Mesendoderm (in vitro differentiated cells): Measurements from ENCODE around the gene CADPS2.

Source experiments
- DNase-seq: peaks from one replicate; pipeline ENCODE4 v3.0.0; 2013
- H2AK5ac ChIP-seq: 2 replicates; pipeline ENCODE4 v1.6.1; 2013; ENCODE audit warnings: low read length, inconsistent platforms
- H2BK120ac ChIP-seq: 2 replicates; pipeline ENCODE4 v1.6.1; 2013; ENCODE audit warnings: low read depth, mild to moderate bottlenecking, low read length, moderate library complexity, mixed read lengths
- H2BK15ac ChIP-seq: replicated peaks from 2 replicates; pipeline ENCODE4 v1.6.1; 2013; ENCODE audit warnings: low read depth, mild to moderate bottlenecking, moderate library complexity
- H2BK5ac ChIP-seq: 2 replicates; pipeline ENCODE4 v1.6.1; 2013; ENCODE audit warnings: low read length, inconsistent platforms
- H3K18ac ChIP-seq: 2 replicates; pipeline ENCODE4 v1.6.1; 2013; ENCODE audit warnings: mild to moderate bottlenecking, low read length, mixed read lengths
- H3K23ac ChIP-seq: one replicate; pipeline ENCODE4 v1.6.1; 2013; ENCODE audit warnings: low read length
- H3K27ac ChIP-seq: 2 replicates; pipeline ENCODE4 v1.5.1; 2013; ENCODE audit warnings: low read depth, mild to moderate bottlenecking, inconsistent platforms, low read length, moderate library complexity
- H3K27me3 ChIP-seq: 2 replicates; pipeline ENCODE4 v1.6.1; 2013; ENCODE audit warnings: low read length, control low read depth, mild to moderate bottlenecking, inconsistent platforms; ENCODE audit not compliant: insufficient read depth, poor library complexity
- H3K36me3 ChIP-seq: 2 replicates; pipeline ENCODE4 v1.6.1; 2013; ENCODE audit warnings: low read length, inconsistent platforms; ENCODE audit not compliant: control insufficient read depth, insufficient read depth
- H3K4ac ChIP-seq: one replicate; pipeline ENCODE4 v1.6.1; 2013; ENCODE audit warnings: low read depth, mild to moderate bottlenecking, low read length, moderate library complexity
- H3K4me1 ChIP-seq: 2 replicates; pipeline ENCODE4 v1.6.1; 2013; ENCODE audit warnings: low read depth, low read length, inconsistent platforms; ENCODE audit not compliant: control insufficient read depth
- H3K4me2 ChIP-seq: 2 replicates; pipeline ENCODE4 v1.6.1; 2013; ENCODE audit warnings: low read length
- H3K4me3 ChIP-seq: 2 replicates; pipeline ENCODE4 v1.5.1; 2013; ENCODE audit warnings: mild to moderate bottlenecking, low read length
- H3K56ac ChIP-seq: one replicate; pipeline ENCODE4 v1.6.1; 2013; ENCODE audit warnings: low read length
- H3K79me1 ChIP-seq: 2 replicates; pipeline ENCODE4 v1.6.1; 2013; ENCODE audit warnings: low read length, inconsistent platforms
- H3K79me2 ChIP-seq: 2 replicates; pipeline ENCODE4 v1.6.1; 2013; ENCODE audit warnings: mild to moderate bottlenecking, low read length; ENCODE audit not compliant: control insufficient read depth, insufficient read depth
- H3K9ac ChIP-seq: 2 replicates; pipeline ENCODE4 v1.6.1; 2013; ENCODE audit warnings: low read length, inconsistent platforms
- H4K5ac ChIP-seq: one replicate; pipeline ENCODE4 v1.6.1; 2013; ENCODE audit warnings: low read length
- H4K8ac ChIP-seq: one replicate; pipeline ENCODE4 v1.6.1; 2013; ENCODE audit warnings: low read depth, mild to moderate bottlenecking, control low read depth, low read length, moderate library complexity
- WGBS: extraction: QIAGEN DNeasy Blood & Tissue Kit; methylation state at CpG from one replicate; pipeline ENCODE4 v1.1.7; 2013; ENCODE audit warnings: low lambda C conversion rate, missing lambda C conversion rate; ENCODE audit not compliant: insufficient coverage; ENCODE audit errors: extremely low coverage; 5-methylcytosine and 5-hydroxymethylcytosine counted together

CADPS2 gene

DNA sequence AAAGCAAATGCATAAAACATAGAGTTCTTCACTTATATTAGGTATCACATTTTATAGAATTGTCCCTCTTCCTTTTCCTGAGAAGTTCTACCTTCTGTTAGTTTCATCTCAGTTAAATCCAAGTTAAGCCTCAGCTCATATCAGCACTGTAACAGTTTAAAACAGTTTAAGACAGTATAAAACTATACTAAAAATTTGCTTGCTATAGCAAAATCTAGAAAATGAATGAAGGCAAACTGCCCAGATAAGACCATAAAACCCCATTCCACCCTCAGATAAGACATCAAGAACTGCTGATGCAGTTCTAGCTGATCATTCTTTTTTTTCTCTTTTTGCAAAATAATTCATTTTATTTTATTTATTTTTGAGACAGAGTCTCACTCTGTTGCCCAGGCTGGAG, 364.5 kb downstream of the CADPS2 start:
- H3K4me2 ChIP-seq = no peak overlapping the region
- H3K23ac ChIP-seq = no peak overlapping the region
- H2BK5ac ChIP-seq = no peak overlapping the region
- H3K79me1 ChIP-seq = no peaks in the 10 kb centered on the region
- no peak overlapping the region for H4K8ac ChIP-seq
- no peak overlapping the region for H2BK120ac ChIP-seq
- no peaks in the 10 kb centered on the region for H3K36me3 ChIP-seq
- no peak overlapping the region for H3K4me3 ChIP-seq
- no peaks in the 10 kb centered on the region for H3K79me2 ChIP-seq
- no peak overlapping the region for H3K9ac ChIP-seq
- DNase-seq = no peak
- H3K27ac ChIP-seq = no peak overlapping the region
- no peak overlapping the region for H2BK15ac ChIP-seq
- no peaks in the 10 kb centered on the region for H3K27me3 ChIP-seq
- H3K56ac ChIP-seq = no peak overlapping the region
- H3K18ac ChIP-seq = no peak overlapping the region
- H3K4ac ChIP-seq = no peak overlapping the region
- H2AK5ac ChIP-seq = no peak overlapping the region
- no peak overlapping the region for H4K5ac ChIP-seq
- H3K4me1 ChIP-seq = no peaks in the 10 kb centered on the region

DNA sequence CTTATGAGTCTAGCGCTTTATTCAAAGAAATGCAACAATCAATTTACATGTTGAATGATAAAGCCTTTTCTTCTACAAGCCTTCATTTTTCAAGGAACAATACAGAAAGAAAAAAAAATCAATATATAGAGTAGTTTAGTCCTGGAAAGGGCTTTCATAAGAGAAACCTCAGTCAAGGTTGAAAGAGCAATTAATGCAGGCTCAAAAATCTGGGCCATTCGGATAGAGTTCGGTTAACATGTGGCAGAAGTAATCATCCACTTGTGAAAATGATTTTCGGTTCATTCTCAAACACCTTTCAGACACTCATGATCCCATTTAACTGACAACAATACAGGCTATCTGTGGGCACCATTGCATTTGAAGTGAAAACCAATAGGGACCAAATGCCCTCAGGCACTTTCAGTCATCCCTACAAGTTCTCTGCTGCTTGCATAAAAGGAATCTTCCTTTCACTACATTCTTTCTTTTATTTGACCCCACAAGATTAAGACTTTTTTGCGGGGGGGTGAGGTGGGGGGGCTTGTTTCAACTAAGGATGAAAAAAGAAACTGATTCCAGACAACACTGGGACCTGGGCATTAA, 365.2 kb downstream of the CADPS2 start:
- Histone ChIP-seq H3K36me3 (no peaks in the 10 kb centered on the region), H3K4me2 (no peak overlapping the region), H3K79me2 (no peaks in the 10 kb centered on the region), H3K4me1 (no peaks in the 10 kb centered on the region), H3K4me3 (no peak overlapping the region), H3K9ac (no peak overlapping the region), H2BK120ac (no peak overlapping the region), H3K27ac (no peak overlapping the region), H3K27me3 (no peaks in the 10 kb centered on the region), H3K18ac (no peak overlapping the region), H3K4ac (no peak overlapping the region), H3K56ac (no peak overlapping the region), H3K79me1 (no peaks in the 10 kb centered on the region), H4K5ac (no peak overlapping the region), H2BK5ac (no peak overlapping the region), H2BK15ac (no peak overlapping the region), H4K8ac (no peak overlapping the region), H2AK5ac (no peak overlapping the region), H3K23ac (no peak overlapping the region)
- peak; percentile 66 for DNase-seq
- WGBS = no CpG with 5 or more reads among the region's 5 CpGs

- no peaks in the 10 kb centered on the region for H3K4me1 ChIP-seq
- no peak overlapping the region for H4K8ac ChIP-seq
- H2BK120ac ChIP-seq = no peak overlapping the region
- H3K4me2 ChIP-seq = no peak overlapping the region
- H3K79me2 ChIP-seq = no peaks in the 10 kb centered on the region
- no peak overlapping the region for H3K23ac ChIP-seq
- H2BK5ac ChIP-seq = no peak overlapping the region
- no peak overlapping the region for H3K4me3 ChIP-seq
- no peak overlapping the region for H3K9ac ChIP-seq
- H2BK15ac ChIP-seq = no peak overlapping the region
- H3K79me1 ChIP-seq = no peaks in the 10 kb centered on the region
- WGBS = no CpG with 5 or more reads among the region's 4 CpGs
- no peak overlapping the region for H3K56ac ChIP-seq
- no peaks in the 10 kb centered on the region for H3K27me3 ChIP-seq
- H2AK5ac ChIP-seq = no peak overlapping the region
- no peak overlapping the region for H4K5ac ChIP-seq
- no peaks in the 10 kb centered on the region for H3K36me3 ChIP-seq
- DNase-seq = peak; percentile 46
- H3K18ac ChIP-seq = no peak overlapping the region
- H3K4ac ChIP-seq = no peak overlapping the region
- no peak overlapping the region for H3K27ac ChIP-seq
Observed at GRCh38 chr7:122518488-122518887, 367.8 kb downstream of the CADPS2 start.

GRCh38 chr7:122517576-122517975, 368.7 kb downstream of the CADPS2 start:
- H3K79me2 ChIP-seq = no peaks in the 10 kb centered on the region
- no peak overlapping the region for H3K23ac ChIP-seq
- no peak overlapping the region for H2BK15ac ChIP-seq
- peak; percentile 55 for DNase-seq
- no peaks in the 10 kb centered on the region for H3K36me3 ChIP-seq
- H2BK5ac ChIP-seq = no peak overlapping the region
- no peak overlapping the region for H4K8ac ChIP-seq
- no peak overlapping the region for H2BK120ac ChIP-seq
- H3K56ac ChIP-seq = no peak overlapping the region
- no peak overlapping the region for H3K9ac ChIP-seq
- no peaks in the 10 kb centered on the region for H3K27me3 ChIP-seq
- H3K4me2 ChIP-seq = no peak overlapping the region
- no peak overlapping the region for H3K18ac ChIP-seq
- H3K4me3 ChIP-seq = no peak overlapping the region
- no peaks in the 10 kb centered on the region for H3K4me1 ChIP-seq
- H2AK5ac ChIP-seq = no peak overlapping the region
- H3K79me1 ChIP-seq = no peaks in the 10 kb centered on the region
- no CpG with 5 or more reads among the region's 1 CpG for WGBS
- no peak overlapping the region for H3K27ac ChIP-seq
- H3K4ac ChIP-seq = no peak overlapping the region
- no peak overlapping the region for H4K5ac ChIP-seq

DNA sequence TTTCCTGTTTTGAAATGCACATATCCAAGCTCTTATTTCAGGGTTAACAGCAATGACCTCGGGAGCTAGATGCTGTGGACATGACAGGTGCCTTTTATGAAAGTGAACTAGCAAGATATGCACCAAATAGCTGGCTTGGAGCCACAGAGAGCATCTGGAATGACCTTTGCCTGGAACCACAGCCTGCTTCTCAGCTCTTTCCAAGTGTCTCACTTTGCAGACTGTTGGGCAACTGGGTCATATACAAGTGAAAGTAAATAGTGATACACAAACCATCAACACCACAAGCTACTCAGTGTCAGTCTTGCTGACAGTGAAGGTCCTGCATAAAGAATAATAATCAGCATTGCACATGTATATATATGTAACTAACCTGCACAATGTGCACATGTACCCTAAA, 370.9 kb downstream of the CADPS2 start:
- Histone ChIP-seq H2AK5ac (no peak overlapping the region), H2BK15ac (no peak overlapping the region), H3K4me1 (no peaks in the 10 kb centered on the region), H3K36me3 (no peaks in the 10 kb centered on the region), H4K8ac (no peak overlapping the region), H3K4me2 (no peak overlapping the region), H3K27me3 (no peaks in the 10 kb centered on the region), H3K79me2 (no peaks in the 10 kb centered on the region), H3K9ac (no peak overlapping the region), H2BK120ac (no peak overlapping the region), H4K5ac (no peak overlapping the region), H3K27ac (no peak overlapping the region), H3K4ac (no peak overlapping the region), H3K23ac (no peak overlapping the region), H3K56ac (no peak overlapping the region), H3K79me1 (no peaks in the 10 kb centered on the region), H3K4me3 (no peak overlapping the region), H3K18ac (no peak overlapping the region), H2BK5ac (no peak overlapping the region)
- no CpG with 5 or more reads among the region's 1 CpG for WGBS
- DNase-seq = no peak

GRCh38 chr7:122511268-122511667, 375.0 kb downstream of the CADPS2 start:
- Histone ChIP-seq H3K79me2 (no peaks in the 10 kb centered on the region), H4K5ac (no peak overlapping the region), H3K9ac (no peak overlapping the region), H3K56ac (no peak overlapping the region), H2BK5ac (no peak overlapping the region), H3K4ac (no peak overlapping the region), H4K8ac (no peak overlapping the region), H3K36me3 (no peaks in the 10 kb centered on the region), H3K4me2 (no peak overlapping the region), H2BK15ac (no peak overlapping the region), H3K79me1 (no peaks in the 10 kb centered on the region), H2AK5ac (no peak overlapping the region), H3K27me3 (no peaks in the 10 kb centered on the region), H2BK120ac (no peak overlapping the region), H3K27ac (no peak overlapping the region), H3K4me3 (no peak overlapping the region), H3K23ac (no peak overlapping the region), H3K4me1 (no peaks in the 10 kb centered on the region), H3K18ac (no peak overlapping the region)
- no peak for DNase-seq
- no CpG with 5 or more reads among the region's 2 CpGs for WGBS
